Measurements from ENCODE around the gene INTS7. TPM values are rescaled to one million over a fixed set of nuclear protein-coding genes. Genes with fewer than 3 reads are reported as not detected.

Gene INTS7
- total and polyA plus RNA-seq, 9 of the 15 experiments (the other 6 are each of a cell fraction or from before 2014, with no cell fraction given) = 27.3 to 68.4 (median 40.4) TPM

DNA sequence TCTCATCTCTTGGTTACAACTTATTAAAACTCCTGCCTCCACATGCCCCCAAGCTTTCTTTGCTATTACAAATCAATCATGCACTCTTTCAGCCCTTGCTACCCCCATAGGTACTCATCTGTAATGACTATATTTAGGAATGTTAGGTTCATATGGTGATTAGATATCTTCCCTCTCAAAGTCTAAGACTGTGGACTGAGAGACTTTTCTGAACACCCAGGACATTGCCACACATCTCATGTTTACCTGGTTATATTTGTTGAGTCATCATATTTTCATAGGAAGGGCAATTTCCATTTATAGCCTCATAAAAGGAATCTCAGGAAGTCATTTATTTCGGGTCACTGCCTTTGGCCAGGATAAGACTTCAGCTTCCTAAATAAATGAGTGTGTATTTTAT lies 123.3 kb downstream of the INTS7 start (continued):
- TF ChIP-seq, protein P1, sequence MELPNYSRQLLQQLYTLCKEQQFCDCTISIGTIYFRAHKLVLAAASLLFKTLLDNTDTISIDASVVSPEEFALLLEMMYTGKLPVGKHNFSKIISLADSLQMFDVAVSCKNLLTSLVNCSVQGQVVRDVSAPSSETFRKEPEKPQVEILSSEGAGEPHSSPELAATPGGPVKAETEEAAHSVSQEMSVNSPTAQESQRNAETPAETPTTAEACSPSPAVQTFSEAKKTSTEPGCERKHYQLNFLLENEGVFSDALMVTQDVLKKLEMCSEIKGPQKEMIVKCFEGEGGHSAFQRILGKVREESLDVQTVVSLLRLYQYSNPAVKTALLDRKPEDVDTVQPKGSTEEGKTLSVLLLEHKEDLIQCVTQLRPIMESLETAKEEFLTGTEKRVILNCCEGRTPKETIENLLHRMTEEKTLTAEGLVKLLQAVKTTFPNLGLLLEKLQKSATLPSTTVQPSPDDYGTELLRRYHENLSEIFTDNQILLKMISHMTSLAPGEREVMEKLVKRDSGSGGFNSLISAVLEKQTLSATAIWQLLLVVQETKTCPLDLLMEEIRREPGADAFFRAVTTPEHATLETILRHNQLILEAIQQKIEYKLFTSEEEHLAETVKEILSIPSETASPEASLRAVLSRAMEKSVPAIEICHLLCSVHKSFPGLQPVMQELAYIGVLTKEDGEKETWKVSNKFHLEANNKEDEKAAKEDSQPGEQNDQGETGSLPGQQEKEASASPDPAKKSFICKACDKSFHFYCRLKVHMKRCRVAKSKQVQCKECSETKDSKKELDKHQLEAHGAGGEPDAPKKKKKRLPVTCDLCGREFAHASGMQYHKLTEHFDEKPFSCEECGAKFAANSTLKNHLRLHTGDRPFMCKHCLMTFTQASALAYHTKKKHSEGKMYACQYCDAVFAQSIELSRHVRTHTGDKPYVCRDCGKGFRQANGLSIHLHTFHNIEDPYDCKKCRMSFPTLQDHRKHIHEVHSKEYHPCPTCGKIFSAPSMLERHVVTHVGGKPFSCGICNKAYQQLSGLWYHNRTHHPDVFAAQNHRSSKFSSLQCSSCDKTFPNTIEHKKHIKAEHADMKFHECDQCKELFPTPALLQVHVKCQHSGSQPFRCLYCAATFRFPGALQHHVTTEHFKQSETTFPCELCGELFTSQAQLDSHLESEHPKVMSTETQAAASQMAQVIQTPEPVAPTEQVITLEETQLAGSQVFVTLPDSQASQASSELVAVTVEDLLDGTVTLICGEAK (IDR thresholded peaks at IDR 0.05) = no peak
- TF ChIP-seq, protein P1 (CRISPR knock-in tag; IDR thresholded peaks at IDR 0.05) = no peak
- no peak for TF ChIP-seq ZNF134 (CRISPR knock-in tag; conservative IDR thresholded peaks at IDR 0.05)
- TF ChIP-seq ERF (CRISPR knock-in tag; IDR thresholded peaks at IDR 0.05) = no peak
- TF ChIP-seq L3MBTL2 (IDR thresholded peaks at IDR 0.05) = no peak
- no peak for TF ChIP-seq GABPA (tag; conservative IDR thresholded peaks at IDR 0.05; ENCODE audit: low read depth)
- TF ChIP-seq, protein P2, sequence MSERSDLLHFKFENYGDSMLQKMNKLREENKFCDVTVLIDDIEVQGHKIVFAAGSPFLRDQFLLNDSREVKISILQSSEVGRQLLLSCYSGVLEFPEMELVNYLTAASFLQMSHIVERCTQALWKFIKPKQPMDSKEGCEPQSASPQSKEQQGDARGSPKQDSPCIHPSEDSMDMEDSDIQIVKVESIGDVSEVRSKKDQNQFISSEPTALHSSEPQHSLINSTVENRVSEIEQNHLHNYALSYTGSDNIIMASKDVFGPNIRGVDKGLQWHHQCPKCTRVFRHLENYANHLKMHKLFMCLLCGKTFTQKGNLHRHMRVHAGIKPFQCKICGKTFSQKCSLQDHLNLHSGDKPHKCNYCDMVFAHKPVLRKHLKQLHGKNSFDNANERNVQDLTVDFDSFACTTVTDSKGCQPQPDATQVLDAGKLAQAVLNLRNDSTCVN (CRISPR knock-in tag; IDR thresholded peaks at IDR 0.05) = no peak
- no peak for TF ChIP-seq SRSF1 (IDR thresholded peaks at IDR 0.05; ENCODE audit: low read depth, low read length)
- no peak for TF ChIP-seq RUNX1 (IDR thresholded peaks at IDR 0.05; ENCODE audit: low read depth)
- TF ChIP-seq TEAD2 (tag; IDR thresholded peaks at IDR 0.05) = no peak
- TF ChIP-seq MAFG (tag; conservative IDR thresholded peaks at IDR 0.05) = peak; percentile 94
- TF ChIP-seq U2AF2 (optimal IDR thresholded peaks at IDR 0.05; ENCODE audit: low read depth, low read length) = no peak
- no peak for TF ChIP-seq NFIX (CRISPR knock-in tag; IDR thresholded peaks at IDR 0.05; ENCODE audit: low read depth)
- peak; percentile 96 for TF ChIP-seq MAFK (IDR thresholded peaks at IDR 0.05; ENCODE audit: low read length)
- no peak for TF ChIP-seq ZNF12 (CRISPR knock-in tag; IDR thresholded peaks at IDR 0.05)
- no peak for TF ChIP-seq ZNF79 (CRISPR knock-in tag; IDR thresholded peaks at IDR 0.05; ENCODE audit: low read depth)
- TF ChIP-seq PHTF2 (CRISPR knock-in tag; IDR thresholded peaks at IDR 0.05) = no peak
- no peak for TF ChIP-seq NR2C2 (CRISPR knock-in tag; IDR thresholded peaks at IDR 0.05)
- TF ChIP-seq NR2C2 (tag; IDR thresholded peaks at IDR 0.05) = no peak
- no peak for TF ChIP-seq FOXP1 (CRISPR knock-in tag; IDR thresholded peaks at IDR 0.05)
- no peak for TF ChIP-seq KAT7 (CRISPR knock-in tag; IDR thresholded peaks at IDR 0.05; ENCODE audit: borderline replicate concordance)

Data from K562 (cell line).